ENCODE measurements around the gene AMBP.

Gene AMBP

DNA sequence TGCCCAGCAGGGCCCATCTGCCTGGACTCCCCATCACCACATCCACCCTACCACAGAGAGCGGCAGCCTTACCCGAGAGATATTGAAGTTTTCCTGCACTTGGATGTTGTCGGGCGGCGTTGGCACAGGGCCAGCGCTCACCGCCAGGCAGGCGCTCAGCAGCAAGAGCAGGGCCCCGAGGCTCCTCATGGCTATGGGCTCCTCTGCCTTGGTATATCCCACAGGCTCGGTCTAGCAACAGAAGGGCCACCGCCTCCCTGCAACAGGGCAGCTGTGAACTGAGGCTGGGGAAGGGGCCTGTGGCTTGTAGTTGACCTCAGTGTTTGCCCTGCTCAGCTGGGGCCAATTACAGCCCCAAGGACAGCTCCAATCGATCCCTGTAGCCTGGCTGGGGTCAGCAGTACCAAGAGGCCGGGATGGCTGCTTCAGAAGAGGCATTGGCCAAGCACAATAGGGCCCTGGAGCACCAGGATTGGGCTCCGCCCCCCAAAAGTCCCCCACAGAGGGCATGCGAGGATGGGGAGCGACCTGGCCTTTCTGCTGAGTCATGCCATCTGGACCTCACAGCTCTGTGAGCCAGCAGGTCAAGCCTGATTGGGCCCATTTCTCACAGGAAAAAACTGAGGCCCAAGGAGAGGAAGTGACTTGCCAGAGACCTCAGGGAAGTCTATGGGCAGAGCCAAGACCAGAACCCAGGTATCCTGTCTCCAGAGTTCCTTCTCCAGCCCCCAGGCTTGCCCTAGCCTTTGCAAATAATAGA is at the start of gene AMBP:
Gene AMBP, minus strand, starts transcription at position 280 of the 760 bp plus-strand sequence. Its CDS starts 91 bp downstream, at position 189.
- H3K9me3 Mint-ChIP-seq, result no peaks in the 10 kb centered on the region
- H3K4me3 Mint-ChIP-seq, result no peak within 1 kb of the TSS
- peaks cover 9% of the 10 kb centered on the region for H3K4me1 Mint-ChIP-seq
- ATAC-seq (no peak), DNase-seq (ENCODE audit: low spot score in 2 of 2) (no peak)
- H3K27ac Mint-ChIP-seq, result no peak within 1 kb of the TSS
- H3K36me3 Mint-ChIP-seq, result no peaks in the 10 kb centered on the region

DNA sequence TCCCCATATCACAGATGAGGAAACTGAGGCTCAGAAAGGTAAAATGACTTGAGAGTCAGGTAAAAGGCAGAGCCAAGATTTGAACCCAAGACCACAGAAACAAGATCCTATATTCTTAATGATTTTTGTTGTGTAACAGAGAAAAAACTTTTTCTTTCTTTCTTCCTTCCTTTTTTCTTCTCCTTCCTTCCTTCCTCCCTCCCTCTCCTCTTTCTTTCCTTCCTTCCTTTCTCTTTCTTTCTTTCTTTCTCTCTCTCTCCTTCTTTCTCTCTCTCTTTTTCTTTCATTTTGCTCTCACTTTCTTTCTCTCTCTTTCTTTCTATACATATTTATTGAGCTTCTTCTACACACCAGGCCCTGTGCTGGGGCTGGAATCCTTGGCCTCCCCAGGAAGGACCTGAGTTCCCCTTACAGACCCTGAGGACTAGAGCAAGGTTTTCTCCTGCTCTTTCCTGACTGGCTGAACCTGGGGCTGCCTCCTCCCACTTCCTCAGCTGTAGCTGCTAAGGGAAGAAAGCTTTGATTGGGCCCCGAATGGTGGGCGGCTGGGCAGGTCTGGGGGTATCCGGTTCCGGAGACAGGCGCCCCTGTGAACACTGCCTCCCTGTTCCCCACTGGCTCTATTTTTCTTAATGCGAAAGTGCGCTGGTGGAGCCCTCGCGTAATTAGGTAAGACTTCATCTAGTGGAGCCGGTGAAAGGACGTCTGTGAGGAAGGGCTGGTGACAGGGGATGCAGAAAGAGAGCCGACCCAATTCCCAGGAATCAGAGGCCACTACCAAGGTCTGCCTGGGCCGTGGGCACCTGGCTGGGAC is 48.4 kb upstream of the AMBP start:
- no peak overlapping the region for H3K27ac Mint-ChIP-seq
- H3K36me3 Mint-ChIP-seq, result no peaks in the 10 kb centered on the region
- peaks cover 7% of the 10 kb centered on the region for H3K9me3 Mint-ChIP-seq
- no peak overlapping the region for H3K4me3 Mint-ChIP-seq
- ATAC-seq, result no peak
- DNase-seq (ENCODE audit: low spot score in 2 of 2), result no peak
- H3K4me1 Mint-ChIP-seq, result no peaks in the 10 kb centered on the region

DNA sequence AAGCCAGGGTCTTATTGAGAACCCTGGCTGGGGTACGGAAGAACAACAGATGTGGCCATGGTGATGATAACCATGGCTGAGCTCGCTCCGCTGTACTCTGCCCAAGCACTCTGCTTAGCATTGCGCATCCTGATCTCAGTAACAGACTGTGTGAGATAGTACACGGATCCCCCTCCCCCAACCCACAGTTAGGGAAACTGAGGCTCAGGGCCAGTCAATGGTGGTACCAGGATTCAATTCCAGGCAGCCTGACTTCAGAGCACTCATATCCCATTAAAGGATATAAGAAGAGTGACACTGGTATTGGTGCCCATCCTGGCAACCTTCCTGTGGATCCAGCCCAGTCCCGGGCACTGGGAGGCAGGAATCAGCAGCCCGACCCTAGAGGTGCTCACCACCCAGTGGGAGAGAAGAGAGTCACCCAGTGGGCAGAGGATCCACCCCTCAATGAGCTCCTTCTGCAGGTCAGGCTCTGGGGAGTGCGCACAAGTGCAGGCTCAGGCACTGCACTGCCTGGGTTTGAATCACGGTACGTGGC is 47.4 kb upstream of the AMBP start:
- H3K9me3 Mint-ChIP-seq, result peaks cover 7% of the 10 kb centered on the region
- H3K4me3 Mint-ChIP-seq, result no peak overlapping the region
- no peak overlapping the region for H3K27ac Mint-ChIP-seq
- no peaks in the 10 kb centered on the region for H3K4me1 Mint-ChIP-seq
- DNase-seq (ENCODE audit: low spot score in 2 of 2) (no peak), ATAC-seq (no peak)
- no peaks in the 10 kb centered on the region for H3K36me3 Mint-ChIP-seq

DNA sequence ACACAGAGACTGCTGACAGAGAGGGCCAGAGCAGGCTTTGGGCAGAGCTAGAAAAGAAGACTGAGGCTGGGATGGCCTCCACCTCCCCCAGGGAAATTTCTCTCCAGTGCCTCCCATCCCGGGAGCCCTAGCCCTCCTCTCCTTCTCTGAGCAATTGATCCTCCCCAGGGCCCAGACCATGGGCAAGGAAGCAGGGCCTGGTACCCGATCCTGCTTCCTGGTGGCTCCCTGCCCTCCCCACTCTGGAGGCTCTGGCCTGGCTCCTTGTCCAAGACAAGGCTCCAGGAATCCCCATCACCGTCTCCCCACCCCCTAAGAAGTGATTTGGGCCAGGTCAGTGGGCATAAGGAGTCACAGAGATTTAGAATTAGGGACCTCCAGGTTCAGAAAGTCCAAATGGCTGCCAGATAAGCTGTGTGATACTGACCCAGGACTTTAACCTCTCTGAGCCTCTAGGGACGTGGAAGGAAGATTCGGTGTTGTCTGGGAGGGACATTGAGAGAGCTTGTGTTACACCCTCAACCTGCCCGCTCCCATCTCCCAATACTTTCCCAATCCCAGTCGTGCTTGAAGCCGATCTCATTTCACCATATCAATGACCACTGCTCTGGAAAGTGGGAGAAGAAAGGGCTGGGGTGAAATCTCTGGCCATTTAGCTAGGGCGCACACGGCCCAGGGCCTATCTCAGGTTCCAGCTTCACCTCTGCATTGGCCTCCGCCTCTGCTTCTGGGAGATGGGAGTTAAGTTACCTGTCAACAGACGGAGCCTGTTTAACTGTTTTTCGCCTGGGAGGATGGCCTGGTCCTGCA is 46.8 kb upstream of the AMBP start:
- DNase-seq (ENCODE audit: low spot score in 2 of 2), result no peak
- no peak for ATAC-seq
- peaks cover 7% of the 10 kb centered on the region for H3K9me3 Mint-ChIP-seq
- H3K27ac Mint-ChIP-seq, result no peak overlapping the region
- H3K36me3 Mint-ChIP-seq, result no peaks in the 10 kb centered on the region
- no peaks in the 10 kb centered on the region for H3K4me1 Mint-ChIP-seq
- H3K4me3 Mint-ChIP-seq, result no peak overlapping the region

DNA sequence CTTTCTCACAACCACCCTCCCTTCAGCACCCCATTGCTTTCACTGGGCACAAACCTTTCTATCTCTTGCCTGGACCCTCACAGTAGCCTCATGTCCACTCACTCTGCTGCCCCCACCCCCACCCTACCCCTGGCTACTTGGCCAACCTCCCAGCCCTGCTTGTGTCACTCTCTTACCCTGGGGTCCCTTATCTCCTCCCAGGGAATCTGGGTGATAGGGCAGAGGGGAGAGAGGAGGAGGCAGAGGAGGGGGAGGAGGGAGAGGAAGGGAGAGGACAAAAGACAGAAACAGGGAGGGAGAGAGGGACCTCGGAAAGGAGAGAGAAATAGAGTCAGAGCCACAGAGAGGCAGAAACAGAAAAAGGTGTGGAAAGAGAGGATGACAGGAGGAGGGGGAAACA is 46.0 kb upstream of the AMBP start:
- H3K27ac Mint-ChIP-seq, result no peak overlapping the region
- no peak overlapping the region for H3K4me3 Mint-ChIP-seq
- no peaks in the 10 kb centered on the region for H3K4me1 Mint-ChIP-seq
- DNase-seq (ENCODE audit: low spot score in 2 of 2) (no peak), ATAC-seq (no peak)
- H3K36me3 Mint-ChIP-seq, result no peaks in the 10 kb centered on the region
- peaks cover 7% of the 10 kb centered on the region for H3K9me3 Mint-ChIP-seq

DNA sequence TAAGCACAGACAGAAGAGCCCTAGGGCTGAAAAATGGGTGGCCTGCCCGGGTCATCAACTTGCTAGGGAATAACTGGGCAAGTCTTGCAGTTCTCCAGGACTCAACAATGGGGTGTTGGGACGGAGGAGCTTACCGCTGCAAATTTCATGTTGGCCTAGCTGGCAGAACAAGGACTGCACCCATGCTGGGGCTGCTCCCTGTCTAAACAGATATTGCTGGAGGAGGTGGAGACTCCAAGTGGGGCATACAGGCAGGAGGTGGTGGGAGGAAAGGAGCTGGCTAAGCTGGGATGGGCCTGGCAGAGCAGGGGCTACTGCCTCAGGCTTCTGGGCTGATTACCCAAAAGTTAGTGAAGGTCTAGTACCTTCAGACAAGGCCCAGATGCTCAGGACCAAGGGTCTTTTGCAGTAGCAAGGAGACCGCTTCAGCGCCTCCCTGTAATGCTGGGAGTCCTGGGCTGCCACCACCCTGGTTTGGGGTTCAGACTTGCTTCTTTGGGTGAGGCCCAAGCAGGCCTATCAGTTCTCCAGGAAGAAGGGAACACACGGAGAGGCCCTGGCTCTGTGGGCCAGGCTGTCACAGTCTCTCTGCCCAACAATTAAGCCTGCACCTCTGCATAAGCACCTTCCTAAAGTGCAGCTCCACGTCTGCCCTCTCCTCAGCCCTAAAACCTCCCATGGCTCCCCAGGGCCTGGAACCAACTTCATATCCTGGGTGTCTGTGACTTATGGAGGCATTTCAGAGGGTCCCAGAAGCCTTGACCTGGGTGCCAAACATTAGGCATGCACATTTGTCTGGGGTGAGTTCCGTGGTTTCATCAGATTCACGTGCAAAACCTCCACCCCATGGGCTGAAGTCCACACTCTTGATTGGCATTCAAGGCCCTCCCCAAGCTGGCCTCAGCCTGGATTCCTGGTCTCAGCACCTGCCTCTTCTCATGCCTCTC is 45.2 kb upstream of the AMBP start:
- no peak for DNase-seq (ENCODE audit: low spot score in 2 of 2)
- no peak for ATAC-seq
- Mint-ChIP-seq H3K4me3 (no peak overlapping the region), H3K9me3 (peaks cover 7% of the 10 kb centered on the region), H3K27ac (no peak overlapping the region), H3K36me3 (no peaks in the 10 kb centered on the region), H3K4me1 (no peaks in the 10 kb centered on the region)

DNA sequence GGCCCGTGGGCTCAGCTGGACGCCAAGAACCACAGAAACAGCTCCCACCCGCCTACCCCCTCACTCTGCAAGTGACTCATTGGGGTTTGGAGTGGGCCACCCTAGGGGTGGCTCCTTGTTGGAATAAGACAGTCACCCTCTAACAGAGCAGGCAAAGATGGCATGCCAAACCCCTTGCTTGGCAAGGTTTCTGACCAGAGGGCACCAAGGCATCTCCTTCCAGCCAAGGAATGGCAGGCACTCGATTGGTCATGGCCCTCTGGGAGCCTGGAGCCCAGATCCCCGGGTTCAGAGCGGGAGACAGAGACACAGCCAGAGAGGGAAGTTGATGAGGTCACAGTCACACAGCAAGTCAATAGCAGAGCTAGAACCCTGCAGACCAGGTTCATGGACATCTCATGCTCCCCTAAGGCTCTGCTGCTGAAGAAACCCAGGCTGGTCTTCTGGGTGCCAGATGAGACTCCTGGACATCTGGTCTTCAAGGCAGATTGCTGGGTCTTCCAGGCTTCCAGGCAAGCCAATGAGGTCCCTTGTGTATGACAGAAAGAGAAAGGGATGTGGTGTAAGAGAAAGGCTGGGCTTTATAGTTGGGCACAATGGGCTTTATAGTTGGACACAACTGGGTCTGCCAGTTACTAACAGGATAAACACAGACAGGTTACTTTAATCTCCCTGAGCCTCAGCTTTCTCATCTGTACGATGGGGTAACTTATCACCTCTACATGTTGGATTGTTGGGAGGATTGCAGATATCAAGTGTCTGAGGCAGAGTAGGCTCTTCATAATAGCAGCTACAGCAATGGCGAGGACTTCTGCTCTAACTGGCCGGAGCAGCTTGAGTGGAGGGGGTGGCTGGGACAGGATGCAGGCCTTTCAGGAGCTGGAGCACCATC is 44.3 kb upstream of the AMBP start:
- no peaks in the 10 kb centered on the region for H3K36me3 Mint-ChIP-seq
- no peak for ATAC-seq
- no peak overlapping the region for H3K4me3 Mint-ChIP-seq
- no peak overlapping the region for H3K27ac Mint-ChIP-seq
- H3K4me1 Mint-ChIP-seq, result no peaks in the 10 kb centered on the region
- no peak for DNase-seq (ENCODE audit: low spot score in 2 of 2)
- H3K9me3 Mint-ChIP-seq, result peaks cover 3% of the 10 kb centered on the region

- ATAC-seq (no peak), DNase-seq (ENCODE audit: low spot score in 2 of 2) (no peak)
- H3K27ac Mint-ChIP-seq, result no peak overlapping the region
- no peaks in the 10 kb centered on the region for H3K4me1 Mint-ChIP-seq
- H3K9me3 Mint-ChIP-seq, result no peaks in the 10 kb centered on the region
- H3K4me3 Mint-ChIP-seq, result no peak overlapping the region
- no peaks in the 10 kb centered on the region for H3K36me3 Mint-ChIP-seq
Observed at GRCh38 chr9:114121227-114122135, 43.4 kb upstream of the AMBP start.

DNA sequence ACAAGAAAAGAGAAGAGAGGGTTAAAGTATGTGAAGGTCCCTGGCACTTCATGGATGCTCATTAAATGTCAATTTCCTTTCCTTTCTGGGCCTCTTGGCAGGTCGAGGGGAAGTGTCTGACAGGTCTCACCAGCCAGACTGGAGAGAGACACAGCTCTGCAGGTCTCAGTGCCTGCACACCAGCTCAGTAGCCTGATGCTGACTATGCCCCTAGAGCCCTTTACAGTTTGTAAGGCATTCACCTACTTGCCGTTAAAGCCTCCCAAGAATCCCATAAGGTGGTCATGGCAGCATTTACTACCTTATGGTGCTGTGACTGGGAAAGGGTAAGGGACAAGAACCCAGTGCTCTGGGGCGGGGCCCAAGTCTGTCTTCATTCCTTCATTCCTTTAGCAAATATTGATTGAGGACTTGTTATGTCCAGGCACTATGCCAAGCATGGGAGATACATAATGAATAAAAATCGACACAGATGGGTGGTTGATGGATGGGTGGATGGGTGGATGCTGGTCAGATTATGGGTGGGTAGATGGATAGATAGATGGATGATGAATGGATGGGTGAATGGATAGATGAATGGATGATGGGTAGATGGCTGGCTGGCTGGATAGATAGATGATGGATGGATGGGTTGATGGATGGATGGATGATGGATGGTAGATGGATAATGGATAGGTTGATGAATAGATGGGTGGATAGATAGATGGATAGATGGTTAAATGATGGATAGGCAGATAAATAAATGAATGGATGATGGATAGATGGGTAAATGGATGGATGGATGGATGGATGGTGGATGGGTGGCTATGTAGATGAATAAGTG is 42.3 kb upstream of the AMBP start:
- Mint-ChIP-seq H3K4me1 (no peaks in the 10 kb centered on the region), H3K27ac (no peak overlapping the region), H3K36me3 (no peaks in the 10 kb centered on the region)

GRCh38 chr9:114119242-114120191 is 41.4 kb upstream of the AMBP start:
- H3K4me1 Mint-ChIP-seq, result no peaks in the 10 kb centered on the region
- H3K9me3 Mint-ChIP-seq, result no peaks in the 10 kb centered on the region
- H3K4me3 Mint-ChIP-seq, result no peak overlapping the region
- no peak for DNase-seq (ENCODE audit: low spot score in 2 of 2)
- no peak for ATAC-seq
- H3K36me3 Mint-ChIP-seq, result no peaks in the 10 kb centered on the region
- H3K27ac Mint-ChIP-seq, result no peak overlapping the region

More for the DNA sequence above, 42.3 kb upstream of the AMBP start:
- DNase-seq (ENCODE audit: low spot score in 2 of 2), result no peak
- H3K9me3 Mint-ChIP-seq, result no peaks in the 10 kb centered on the region
- no peak for ATAC-seq
- no peak overlapping the region for H3K4me3 Mint-ChIP-seq

DNA sequence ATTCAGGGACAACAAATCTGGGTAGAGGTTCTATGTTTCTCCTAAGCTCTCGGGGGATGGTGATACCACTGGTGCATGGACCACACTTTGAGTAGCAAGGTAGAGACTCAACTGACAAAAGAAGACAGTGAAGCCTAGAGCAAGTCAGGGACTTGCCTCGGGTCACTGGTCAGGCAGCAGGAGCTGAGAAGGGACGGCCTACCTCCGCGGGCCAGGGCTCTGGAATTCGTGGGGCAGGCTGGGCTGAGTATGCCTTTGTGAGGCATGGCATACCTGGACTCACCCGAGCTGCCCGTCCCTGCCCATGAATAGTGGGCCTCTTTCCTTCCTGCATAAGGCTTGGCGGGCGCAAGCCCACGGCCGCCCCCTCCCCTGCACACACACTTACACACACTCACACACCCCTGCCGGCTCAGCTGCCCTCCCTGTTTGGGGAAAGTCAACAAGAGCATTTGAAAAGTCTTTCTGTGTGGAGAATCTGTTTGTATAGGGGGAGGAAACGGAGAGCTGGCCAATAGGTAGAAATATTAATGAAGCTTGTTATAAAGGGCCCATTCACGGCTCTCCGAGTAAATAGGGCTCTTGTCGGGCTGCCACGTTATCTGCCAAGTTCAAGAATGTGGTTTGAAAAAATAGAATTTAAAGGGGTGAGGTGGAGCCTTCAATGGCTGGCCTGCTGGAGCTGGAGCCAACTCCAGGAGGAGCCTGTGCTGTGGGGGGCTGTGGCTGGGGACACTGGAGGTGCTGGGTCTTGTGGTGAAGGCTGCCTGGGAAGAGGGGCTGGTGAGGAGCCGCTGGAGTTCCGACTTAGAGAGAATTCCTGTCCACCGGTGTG is 40.1 kb upstream of the AMBP start:
- Mint-ChIP-seq H3K36me3 (no peaks in the 10 kb centered on the region), H3K4me3 (no peak overlapping the region), H3K9me3 (no peaks in the 10 kb centered on the region), H3K27ac (no peak overlapping the region), H3K4me1 (no peaks in the 10 kb centered on the region)
- no peak for DNase-seq (ENCODE audit: low spot score in 2 of 2)
- no peak for ATAC-seq
